HCT116 (cell line): Measurements from ENCODE around the gene ACAP3. TPM values are rescaled to one million over a fixed set of nuclear protein-coding genes. Genes with fewer than 3 reads are reported as not detected.

Experiments used
- ATAC-seq: fragments of 200-7000 bp; cut with Tn5 transposase; 2 replicates; pipeline ENCODE4 v1.9.1; 2020; ENCODE audit warnings: mild to moderate bottlenecking, moderate library complexity
- BruUV-seq: library from RNA; stranded (reverse); fragments of 400-500 nt; replicated peaks from 2 replicates; lab custom pipeline; 2021; lab: Mats Ljungman, UMichigan
- CTCF ChIA-PET: fragments of 300-600 bp; sonication (Branson Sonifier 250); formaldehyde crosslinking; loops from one replicate; lab custom pipeline; 2021; ENCODE audit warnings: antibody characterized with exemption; lab: Charles Lee
- POLR2A ChIA-PET: fragments of 300-600, 350-600 bp; sonication (Branson Sonifier 250); formaldehyde crosslinking; loops from one replicate; lab custom pipeline; 2021; ENCODE audit warnings: antibody characterized with exemption; lab: Charles Lee
- RAD21 ChIA-PET, 2 experiments: fragments of 300-600 bp; sonication (Branson Sonifier 250); formaldehyde crosslinking; loops; one replicate each; lab custom pipeline; 2023; ENCODE audit warnings: low total read pairs in 2 of 2; ENCODE audit not compliant: uncharacterized antibody in 2 of 2, unreplicated experiment in 2 of 2, low non-redundant PET in 1 of 2; lab: Charles Lee
- DNase-seq: peaks from one replicate; pipeline ENCODE4 v3.0.0-alpha.2; 2010; ENCODE audit warnings: low read depth, low spot score
- H2AFZ ChIP-seq: fragments of 200-600 bp; shearing (Covaris generic), sonication (generic); 2 replicates; pipeline ENCODE4 v1.6.1; 2017; ENCODE audit warnings: low read depth, mixed run types, mixed read lengths, antibody characterized with exemption, low read length; ENCODE audit not compliant: poor library complexity, severe bottlenecking
- H3K27ac ChIP-seq: 2 replicates; pipeline ENCODE4 v1.5.1; 2012; ENCODE audit warnings: low read depth, low read length
- H3K27me3 ChIP-seq: fragments of 200-600 bp; sonication (generic); 2 replicates; pipeline ENCODE4 v1.6.1; 2016; ENCODE audit warnings: mixed run types, low read length, mixed read lengths; ENCODE audit not compliant: insufficient read depth
- H3K36me3 ChIP-seq, 2 experiments: fragments of 200-500 bp in 1 of 2; fragments of 200-600 bp in 1 of 2; sonication (Bioruptor generic) in 1 of 2; sonication (generic) in 1 of 2; 2 replicates each; pipeline versions ENCODE4 v1.5.1 to v1.6.1; 2014 to 2016; ENCODE audit warnings: low read length in 2 of 2, inconsistent platforms in 1 of 2, mixed read lengths in 1 of 2, mixed run types in 1 of 2; ENCODE audit not compliant: insufficient read depth in 2 of 2, control insufficient read depth in 1 of 2
- H3K4me1 ChIP-seq, 2 experiments: fragments of 200-600 bp in 1 of 2; sonication (generic) in 1 of 2; 2 replicates each; pipeline versions ENCODE4 v1.5.1 to v1.6.1; 2012 to 2017; ENCODE audit warnings: low read length in 2 of 2, inconsistent platforms in 1 of 2, mild to moderate bottlenecking in 1 of 2, mixed read lengths in 1 of 2, mixed run types in 1 of 2, moderate library complexity in 1 of 2; ENCODE audit not compliant: insufficient read depth in 2 of 2, control insufficient read depth in 1 of 2
- H3K4me2 ChIP-seq: fragments of 200-600 bp; sonication (generic); 2 replicates; pipeline ENCODE4 v1.6.1; 2017; ENCODE audit warnings: mixed run types, low read length, mixed read lengths
- H3K4me3 ChIP-seq, 2 experiments: fragments of 200-600 bp in 1 of 2; sonication (generic) in 1 of 2; replicated peaks in 1 of 2; 2 replicates each; pipeline ENCODE4 v1.5.1; 2011 to 2016; ENCODE audit warnings: low read length in 2 of 2, control low read depth in 1 of 2, low read depth in 1 of 2, mild to moderate bottlenecking in 1 of 2, mixed read lengths in 1 of 2, mixed run types in 1 of 2
- H3K79me2 ChIP-seq: fragments of 200-600 bp; sonication (generic); 2 replicates; pipeline ENCODE4 v1.6.1; 2017; ENCODE audit warnings: mild to moderate bottlenecking, mixed run types, low read length, moderate library complexity, mixed read lengths; ENCODE audit not compliant: insufficient read depth
- H3K9ac ChIP-seq: fragments of 200-600 bp; sonication (generic); 2 replicates; pipeline ENCODE4 v1.6.1; 2016; ENCODE audit warnings: low read length, mixed read lengths
- H3K9me2 ChIP-seq: fragments of 200-600 bp; sonication (generic), shearing (Covaris generic); 2 replicates; pipeline ENCODE4 v1.6.1; 2017; ENCODE audit warnings: mixed run types, mild to moderate bottlenecking, moderate library complexity; ENCODE audit not compliant: insufficient read depth
- H3K9me3 ChIP-seq, 2 experiments: fragments of 200-500 bp in 1 of 2; fragments of 200-600 bp in 1 of 2; sonication (Bioruptor generic) in 1 of 2; sonication (generic) in 1 of 2; 2 replicates each; pipeline ENCODE4 v1.6.1; 2014 to 2017; ENCODE audit warnings: low read length in 2 of 2, mixed read lengths in 2 of 2, inconsistent platforms in 1 of 2, low read depth in 1 of 2, mild to moderate bottlenecking in 1 of 2, mixed run types in 1 of 2, moderate library complexity in 1 of 2; ENCODE audit not compliant: control insufficient read depth in 1 of 2, insufficient read depth in 1 of 2
- H4K20me1 ChIP-seq: fragments of 200-600 bp; sonication (generic), shearing (Covaris generic); 2 replicates; pipeline ENCODE4 v1.6.1; 2017; ENCODE audit warnings: mixed run types, mild to moderate bottlenecking, moderate library complexity; ENCODE audit not compliant: insufficient read depth
- ATF3 ChIP-seq: IDR thresholded peaks from 2 replicates; pipeline ENCODE4 v1.6.1; 2012
- CBX3 ChIP-seq: IDR thresholded peaks from 2 replicates; pipeline ENCODE4 v1.6.1; 2012; ENCODE audit warnings: low read depth
- CEBPB ChIP-seq: IDR thresholded peaks from 2 replicates; pipeline ENCODE4 v1.6.1; 2012; ENCODE audit warnings: low read depth
- CTCF ChIP-seq, 3 experiments: fragments of 200-600 bp in 1 of 3; sonication (generic) in 1 of 3; IDR thresholded peaks in 2 of 3; conservative IDR thresholded peaks in 1 of 3; 2 replicates each; pipeline ENCODE4 v1.5.1; 2012 to 2017; ENCODE audit warnings: low read depth in 2 of 3, low read length in 2 of 3, antibody characterized with exemption in 1 of 3, borderline replicate concordance in 1 of 3, control low read depth in 1 of 3, mild to moderate bottlenecking in 1 of 3, mixed read lengths in 1 of 3, mixed run types in 1 of 3, moderate library complexity in 1 of 3; ENCODE audit not compliant: insufficient read depth in 1 of 3
- EGR1 ChIP-seq: IDR thresholded peaks from 2 replicates; pipeline ENCODE4 v1.6.1; 2012; ENCODE audit warnings: low read depth
- ELF1 ChIP-seq: IDR thresholded peaks from 2 replicates; pipeline ENCODE4 v1.6.1; 2012; ENCODE audit warnings: low read depth, borderline replicate concordance
- EZH2 ChIP-seq: fragments of 200-600 bp; sonication (generic); IDR thresholded peaks from 2 replicates; pipeline ENCODE4 v1.6.1; 2017; ENCODE audit warnings: antibody characterized with exemption, mixed run types
- EZH2phosphoT487 ChIP-seq: fragments of 200-600 bp; IDR thresholded peaks from 2 replicates; pipeline ENCODE4 v1.6.1; 2018; ENCODE audit warnings: antibody characterized with exemption, borderline replicate concordance
- FOSL1 ChIP-seq: IDR thresholded peaks from 2 replicates; pipeline ENCODE4 v1.6.1; 2012; ENCODE audit warnings: low read depth
- JUND ChIP-seq: IDR thresholded peaks from 2 replicates; pipeline ENCODE4 v1.6.1; 2012
- MAX ChIP-seq: IDR thresholded peaks from 2 replicates; pipeline ENCODE4 v1.6.1; 2012
- POLR2AphosphoS5 ChIP-seq: IDR thresholded peaks from 2 replicates; pipeline ENCODE4 v1.6.1; 2011; ENCODE audit warnings: mild to moderate bottlenecking, low read depth, low read length, moderate library complexity
- RAD21 ChIP-seq: IDR thresholded peaks from 2 replicates; pipeline ENCODE4 v1.6.1; 2012; ENCODE audit warnings: low read depth, mild to moderate bottlenecking
- SIN3A ChIP-seq: IDR thresholded peaks from 2 replicates; pipeline ENCODE4 v1.6.1; 2012; ENCODE audit warnings: low read depth
- SP1 ChIP-seq: IDR thresholded peaks from 2 replicates; pipeline ENCODE4 v1.6.1; 2012; ENCODE audit warnings: low read depth
- SRF ChIP-seq: IDR thresholded peaks from 2 replicates; pipeline ENCODE4 v1.6.1; 2012; ENCODE audit warnings: low read depth
- TCF7L2 ChIP-seq: IDR thresholded peaks from 2 replicates; pipeline ENCODE4 v1.7.0; 2011; ENCODE audit warnings: borderline replicate concordance, inconsistent platforms; ENCODE audit not compliant: insufficient read depth, insufficient read length; ENCODE audit errors: extremely low read depth
- ZFX ChIP-seq: fragments of 450-650 bp; IDR thresholded peaks from 2 replicates; pipeline ENCODE4 v1.6.1; 2017
- ZNF274 ChIP-seq: fragments of 200-500 bp; sonication (Bioruptor generic); IDR thresholded peaks from 2 replicates; pipeline ENCODE4 v1.6.1; 2014; ENCODE audit warnings: mild to moderate bottlenecking, low read depth, low read length, inconsistent platforms
- intact Hi-C: fragments of 100-400 bp; cut with micrococcal nuclease; formaldehyde crosslinking; loops from 2 replicates; pipeline ENCODE4 v1.10.0; 2022
- total RNA-seq: library from RNA; stranded (reverse); gene quantifications from one replicate; pipeline ENCODE4 v1.2.1, GENCODE V29; 2021; ENCODE audit not compliant: unreplicated experiment
- TF ChIP-seq, protein P1 (sequence below): IDR thresholded peaks from 2 replicates; pipeline ENCODE4 v1.6.1; 2012; ENCODE audit warnings: low read depth

ACAP3 gene
- total RNA-seq, 1 experiment from 2014 or later, result 38.8 TPM

DNA sequence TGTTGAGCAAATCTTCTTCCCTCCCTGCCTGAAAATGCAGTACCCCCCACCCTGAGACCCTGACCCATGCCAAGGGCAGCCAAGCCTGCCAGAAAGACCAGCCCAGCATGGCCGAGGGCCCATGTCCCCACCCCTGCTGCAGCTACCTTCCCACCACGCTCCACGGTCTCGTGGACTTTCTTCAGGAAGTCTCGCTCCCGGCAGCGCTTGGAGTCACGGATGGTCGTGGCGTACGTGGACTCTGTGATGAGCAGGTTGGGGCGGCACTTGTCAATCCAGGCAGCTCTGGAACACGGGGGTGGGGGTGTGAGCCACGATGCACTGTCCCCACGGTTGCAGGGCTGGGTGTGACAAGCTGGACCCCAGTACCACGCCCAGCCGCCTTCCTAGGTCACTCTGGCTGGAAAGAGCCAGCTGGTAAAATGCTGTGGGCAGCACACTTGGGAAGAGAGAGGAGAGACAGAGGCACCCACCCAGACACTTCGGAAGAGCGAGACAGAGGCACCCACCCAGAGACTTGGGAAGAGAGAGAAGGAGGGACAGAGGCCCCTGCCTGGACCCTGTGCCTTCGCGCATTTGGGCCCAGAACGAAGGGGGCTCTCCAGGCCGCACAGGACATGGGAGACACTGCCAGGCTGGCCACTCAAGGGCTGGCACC lies 7.1 kb upstream of the ACAP3 start:
- RAD21 ChIA-PET, result no interaction called here
- peaks cover 90% of the 10 kb centered on the region for H3K79me2 ChIP-seq
- no peak overlapping the region for H2AFZ ChIP-seq
- H3K4me3 ChIP-seq, result no peak overlapping the region
- BruUV-seq, result no TSS peak
- CTCF ChIA-PET, result no interaction called here
- no peak for ATAC-seq
- TF ChIP-seq RAD21 (no peak), EGR1 (no peak), CTCF (IDR thresholded peaks at IDR 0.05 in 2 of 3, conservative IDR thresholded peaks at IDR 0.05 in 1 of 3; ENCODE audit: borderline replicate concordance in 1 of 3, insufficient read depth in 1 of 3, low read depth in 2 of 3, low read length in 2 of 3) (no peak), ELF1 (no peak), SP1 (no peak), FOSL1 (no peak), CBX3 (no peak), SIN3A (no peak), JUND (no peak), ATF3 (no peak), SRF (no peak), ZNF274 (no peak), EZH2 (no peak), CEBPB (no peak), POLR2AphosphoS5 (no peak), ZFX (no peak), TCF7L2 (no peak), MAX (no peak), EZH2phosphoT487 (no peak)
- TF ChIP-seq, protein P1, sequence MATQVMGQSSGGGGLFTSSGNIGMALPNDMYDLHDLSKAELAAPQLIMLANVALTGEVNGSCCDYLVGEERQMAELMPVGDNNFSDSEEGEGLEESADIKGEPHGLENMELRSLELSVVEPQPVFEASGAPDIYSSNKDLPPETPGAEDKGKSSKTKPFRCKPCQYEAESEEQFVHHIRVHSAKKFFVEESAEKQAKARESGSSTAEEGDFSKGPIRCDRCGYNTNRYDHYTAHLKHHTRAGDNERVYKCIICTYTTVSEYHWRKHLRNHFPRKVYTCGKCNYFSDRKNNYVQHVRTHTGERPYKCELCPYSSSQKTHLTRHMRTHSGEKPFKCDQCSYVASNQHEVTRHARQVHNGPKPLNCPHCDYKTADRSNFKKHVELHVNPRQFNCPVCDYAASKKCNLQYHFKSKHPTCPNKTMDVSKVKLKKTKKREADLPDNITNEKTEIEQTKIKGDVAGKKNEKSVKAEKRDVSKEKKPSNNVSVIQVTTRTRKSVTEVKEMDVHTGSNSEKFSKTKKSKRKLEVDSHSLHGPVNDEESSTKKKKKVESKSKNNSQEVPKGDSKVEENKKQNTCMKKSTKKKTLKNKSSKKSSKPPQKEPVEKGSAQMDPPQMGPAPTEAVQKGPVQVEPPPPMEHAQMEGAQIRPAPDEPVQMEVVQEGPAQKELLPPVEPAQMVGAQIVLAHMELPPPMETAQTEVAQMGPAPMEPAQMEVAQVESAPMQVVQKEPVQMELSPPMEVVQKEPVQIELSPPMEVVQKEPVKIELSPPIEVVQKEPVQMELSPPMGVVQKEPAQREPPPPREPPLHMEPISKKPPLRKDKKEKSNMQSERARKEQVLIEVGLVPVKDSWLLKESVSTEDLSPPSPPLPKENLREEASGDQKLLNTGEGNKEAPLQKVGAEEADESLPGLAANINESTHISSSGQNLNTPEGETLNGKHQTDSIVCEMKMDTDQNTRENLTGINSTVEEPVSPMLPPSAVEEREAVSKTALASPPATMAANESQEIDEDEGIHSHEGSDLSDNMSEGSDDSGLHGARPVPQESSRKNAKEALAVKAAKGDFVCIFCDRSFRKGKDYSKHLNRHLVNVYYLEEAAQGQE, result no peak
- POLR2A ChIA-PET, result no interaction called here
- H3K4me2 ChIP-seq, result no peak overlapping the region
- no peak for DNase-seq
- H3K9me3 ChIP-seq, result no peaks in the 10 kb centered on the region
- H3K9ac ChIP-seq, result no peak overlapping the region
- peak overlapping the region; percentile 26; the same call in 1 of the 2 replicates for H3K27ac ChIP-seq
- peaks cover 19 to 48% of the 10 kb centered on the region in 2 experiments for H3K36me3 ChIP-seq
- peaks cover 9% of the 10 kb centered on the region; the same call in 1 of the 2 replicates for H4K20me1 ChIP-seq
- peaks cover 23 to 48% of the 10 kb centered on the region in 2 experiments for H3K4me1 ChIP-seq
- H3K9me2 ChIP-seq, result no peaks in the 10 kb centered on the region
- H3K27me3 ChIP-seq, result no peaks in the 10 kb centered on the region
- intact Hi-C loops, result no loop called here
